DMS79 treated with DMSO at 0.1 percent for 48 hours (cell line): Measurements from ENCODE around the gene ERP27.
A peak's percentile ranks its signal among the peaks of the same experiment; 100 is the strongest.

Source experiments
- DNase-seq: peaks from one replicate; lab custom pipeline; 2025; lab: John Stamatoyannopoulos, UW

ERP27 gene

GRCh38 chr12:14959463-14959862 is 21.1 kb upstream of the ERP27 start:
- DNase-seq, result no peak

GRCh38 chr12:14959126-14959440 is 20.7 kb upstream of the ERP27 start:
- DNase-seq, result no peak

GRCh38 chr12:14958361-14959125 is 20.2 kb upstream of the ERP27 start:
- DNase-seq, result no peak

- no peak for DNase-seq
Observed at GRCh38 chr12:14957551-14958168, 19.3 kb upstream of the ERP27 start.

GRCh38 chr12:14956905-14957304 is 18.6 kb upstream of the ERP27 start:
- no peak for DNase-seq

- DNase-seq, result no peak
Observed at GRCh38 chr12:14956024-14956891, 17.9 kb upstream of the ERP27 start.

GRCh38 chr12:14954269-14954668 is 15.9 kb upstream of the ERP27 start:
- peak; percentile 4 for DNase-seq

- DNase-seq, result no peak
Observed at GRCh38 chr12:14953752-14954151, 15.4 kb upstream of the ERP27 start.

- peak; percentile 67 for DNase-seq
Observed at GRCh38 chr12:14952299-14952921, 14.1 kb upstream of the ERP27 start.

- no peak for DNase-seq
Observed at GRCh38 chr12:14951851-14952250, 13.5 kb upstream of the ERP27 start.

- DNase-seq, result no peak
Observed at GRCh38 chr12:14950982-14951746, 12.8 kb upstream of the ERP27 start.

GRCh38 chr12:14950421-14950820 is 12.1 kb upstream of the ERP27 start:
- no peak for DNase-seq

- DNase-seq, result no peak
Observed at GRCh38 chr12:14949631-14950030, 11.3 kb upstream of the ERP27 start.

GRCh38 chr12:14948672-14949071 is 10.3 kb upstream of the ERP27 start:
- peak; percentile 11 for DNase-seq

- DNase-seq, result no peak
Observed at GRCh38 chr12:14946861-14947260, 8.5 kb upstream of the ERP27 start.

- DNase-seq, result no peak
Observed at GRCh38 chr12:14946162-14946561, 7.8 kb upstream of the ERP27 start.

GRCh38 chr12:14942196-14942931 is 4.0 kb upstream of the ERP27 start:
- peak; percentile 27 for DNase-seq

- DNase-seq, result no peak
Observed at GRCh38 chr12:14941369-14941768, 3.0 kb upstream of the ERP27 start.

- no peak for DNase-seq
Observed at GRCh38 chr12:14937689-14938088, 648 bp downstream of the ERP27 start.

GRCh38 chr12:14937014-14937413 is 1.3 kb downstream of the ERP27 start:
- no peak for DNase-seq
